ENCODE measurements around the gene TIMM23.
"Not testable (repeated sequence)": the region's sequence is repeated elsewhere in the genome, so short reads cannot be mapped to it uniquely, and the experiment has no call there.

The TIMM23 gene

GRCh38 chr10:45954367-45954766 lies 17.9 kb upstream of the TIMM23 start:
- H3K79me2 ChIP-seq (ENCODE audit: low read length); H4K20me1 ChIP-seq (ENCODE audit: insufficient read depth, low read length); H3K9me3 ChIP-seq (ENCODE audit: insufficient read depth, low read length); H3K4me3 ChIP-seq (ENCODE audit: low read length); H3K9ac ChIP-seq (ENCODE audit: low read length); H3K4me1 ChIP-seq (ENCODE audit: low read length); H3K27ac ChIP-seq (ENCODE audit: low read length); H3K4me2 ChIP-seq (ENCODE audit: low read length); H3K36me3 ChIP-seq (replicated peaks; ENCODE audit: low read depth, low read length); H2AFZ ChIP-seq (ENCODE audit: low read depth, low read length); H3K27me3 ChIP-seq (ENCODE audit: low read depth, low read length): not testable (repeated sequence)

GRCh38 chr10:45956634-45957033 lies 15.7 kb upstream of the TIMM23 start:
- not testable (repeated sequence) for H3K4me2 ChIP-seq (ENCODE audit: low read length); H4K20me1 ChIP-seq (ENCODE audit: insufficient read depth, low read length); H3K36me3 ChIP-seq (replicated peaks; ENCODE audit: low read depth, low read length); H2AFZ ChIP-seq (ENCODE audit: low read depth, low read length); H3K4me3 ChIP-seq (ENCODE audit: low read length); H3K4me1 ChIP-seq (ENCODE audit: low read length); H3K9ac ChIP-seq (ENCODE audit: low read length); H3K9me3 ChIP-seq (ENCODE audit: insufficient read depth, low read length); H3K79me2 ChIP-seq (ENCODE audit: low read length); H3K27me3 ChIP-seq (ENCODE audit: low read depth, low read length); H3K27ac ChIP-seq (ENCODE audit: low read length)

GRCh38 chr10:45957928-45958327 lies 14.4 kb upstream of the TIMM23 start:
- not testable (repeated sequence) for H3K27me3 ChIP-seq (ENCODE audit: low read depth, low read length); H3K4me2 ChIP-seq (ENCODE audit: low read length); H2AFZ ChIP-seq (ENCODE audit: low read depth, low read length); H3K4me1 ChIP-seq (ENCODE audit: low read length); H3K9ac ChIP-seq (ENCODE audit: low read length); H3K79me2 ChIP-seq (ENCODE audit: low read length); H4K20me1 ChIP-seq (ENCODE audit: insufficient read depth, low read length); H3K36me3 ChIP-seq (replicated peaks; ENCODE audit: low read depth, low read length); H3K9me3 ChIP-seq (ENCODE audit: insufficient read depth, low read length); H3K4me3 ChIP-seq (ENCODE audit: low read length); H3K27ac ChIP-seq (ENCODE audit: low read length)

- H2AFZ ChIP-seq (ENCODE audit: low read depth, low read length); H3K4me3 ChIP-seq (ENCODE audit: low read length); H3K9ac ChIP-seq (ENCODE audit: low read length); H3K27me3 ChIP-seq (ENCODE audit: low read depth, low read length); H3K79me2 ChIP-seq (ENCODE audit: low read length); H3K4me2 ChIP-seq (ENCODE audit: low read length); H3K36me3 ChIP-seq (replicated peaks; ENCODE audit: low read depth, low read length); H3K4me1 ChIP-seq (ENCODE audit: low read length); H3K9me3 ChIP-seq (ENCODE audit: insufficient read depth, low read length); H3K27ac ChIP-seq (ENCODE audit: low read length); H4K20me1 ChIP-seq (ENCODE audit: insufficient read depth, low read length): not testable (repeated sequence)
These were observed 9.4 kb upstream of the TIMM23 start for GRCh38 chr10:45962686-45963452.

- H3K27me3 ChIP-seq (ENCODE audit: low read depth, low read length); H2AFZ ChIP-seq (ENCODE audit: low read depth, low read length); H4K20me1 ChIP-seq (ENCODE audit: insufficient read depth, low read length); H3K36me3 ChIP-seq (replicated peaks; ENCODE audit: low read depth, low read length); H3K27ac ChIP-seq (ENCODE audit: low read length); H3K4me1 ChIP-seq (ENCODE audit: low read length); H3K9me3 ChIP-seq (ENCODE audit: insufficient read depth, low read length): not testable (repeated sequence)
- peak overlapping the region; percentile 84 for H3K4me3 ChIP-seq (ENCODE audit: low read length)
- H3K4me2 ChIP-seq (ENCODE audit: low read length) = peak overlapping the region; percentile 58
- peaks cover 70% of the 10 kb centered on the region for H3K79me2 ChIP-seq (ENCODE audit: low read length)
- H3K9ac ChIP-seq (ENCODE audit: low read length) = peak overlapping the region; percentile 48; the same call in 1 of the 2 replicates
These were observed 1.3 kb upstream of the TIMM23 start for GRCh38 chr10:45971019-45971418.

- Histone ChIP-seq H3K4me2 (ENCODE audit: low read length) (peak overlapping the region; percentile 58), H3K9ac (ENCODE audit: low read length) (peak overlapping the region; percentile 48), H3K4me3 (ENCODE audit: low read length) (peak overlapping the region; percentile 84), H3K79me2 (ENCODE audit: low read length) (peaks cover 67% of the 10 kb centered on the region)
- not testable (repeated sequence) for H3K27ac ChIP-seq (ENCODE audit: low read length); H4K20me1 ChIP-seq (ENCODE audit: insufficient read depth, low read length); H3K4me1 ChIP-seq (ENCODE audit: low read length); H2AFZ ChIP-seq (ENCODE audit: low read depth, low read length); H3K27me3 ChIP-seq (ENCODE audit: low read depth, low read length); H3K9me3 ChIP-seq (ENCODE audit: insufficient read depth, low read length); H3K36me3 ChIP-seq (replicated peaks; ENCODE audit: low read depth, low read length)
These were observed 565 bp upstream of the TIMM23 start for GRCh38 chr10:45971742-45972105.

- Histone ChIP-seq H3K4me2 (ENCODE audit: low read length) (peak overlapping the region; percentile 66), H3K9ac (ENCODE audit: low read length) (peak overlapping the region; percentile 74), H3K79me2 (ENCODE audit: low read length) (peaks cover 65% of the 10 kb centered on the region), H3K4me3 (ENCODE audit: low read length) (peak overlapping the region; percentile 84), H3K27ac (ENCODE audit: low read length) (peak overlapping the region; percentile 28; the same call in 1 of the 2 replicates)
- H4K20me1 ChIP-seq (ENCODE audit: insufficient read depth, low read length); H3K9me3 ChIP-seq (ENCODE audit: insufficient read depth, low read length); H2AFZ ChIP-seq (ENCODE audit: low read depth, low read length); H3K36me3 ChIP-seq (replicated peaks; ENCODE audit: low read depth, low read length); H3K4me1 ChIP-seq (ENCODE audit: low read length); H3K27me3 ChIP-seq (ENCODE audit: low read depth, low read length): not testable (repeated sequence)
These were observed 502 bp downstream of the TIMM23 start for GRCh38 chr10:45972813-45973169.

GRCh38 chr10:45974041-45974440 lies 1.8 kb downstream of the TIMM23 start:
- H3K4me2 ChIP-seq (ENCODE audit: low read length); H3K9me3 ChIP-seq (ENCODE audit: insufficient read depth, low read length); H3K27me3 ChIP-seq (ENCODE audit: low read depth, low read length); H3K36me3 ChIP-seq (replicated peaks; ENCODE audit: low read depth, low read length); H3K4me1 ChIP-seq (ENCODE audit: low read length); H3K27ac ChIP-seq (ENCODE audit: low read length); H3K4me3 ChIP-seq (ENCODE audit: low read length); H3K9ac ChIP-seq (ENCODE audit: low read length); H2AFZ ChIP-seq (ENCODE audit: low read depth, low read length); H4K20me1 ChIP-seq (ENCODE audit: insufficient read depth, low read length): not testable (repeated sequence)
- H3K79me2 ChIP-seq (ENCODE audit: low read length) = peaks cover 62% of the 10 kb centered on the region

- H3K27ac ChIP-seq (ENCODE audit: low read length); H2AFZ ChIP-seq (ENCODE audit: low read depth, low read length); H4K20me1 ChIP-seq (ENCODE audit: insufficient read depth, low read length); H3K4me2 ChIP-seq (ENCODE audit: low read length); H3K9ac ChIP-seq (ENCODE audit: low read length); H3K36me3 ChIP-seq (replicated peaks; ENCODE audit: low read depth, low read length); H3K27me3 ChIP-seq (ENCODE audit: low read depth, low read length); H3K4me3 ChIP-seq (ENCODE audit: low read length); H3K4me1 ChIP-seq (ENCODE audit: low read length); H3K9me3 ChIP-seq (ENCODE audit: insufficient read depth, low read length): not testable (repeated sequence)
- peaks cover 29% of the 10 kb centered on the region for H3K79me2 ChIP-seq (ENCODE audit: low read length)
These were observed 6.3 kb downstream of the TIMM23 start for GRCh38 chr10:45978554-45978953.

- not testable (repeated sequence) for H4K20me1 ChIP-seq (ENCODE audit: insufficient read depth, low read length); H3K36me3 ChIP-seq (replicated peaks; ENCODE audit: low read depth, low read length); H3K4me2 ChIP-seq (ENCODE audit: low read length); H3K27me3 ChIP-seq (ENCODE audit: low read depth, low read length); H2AFZ ChIP-seq (ENCODE audit: low read depth, low read length); H3K4me3 ChIP-seq (ENCODE audit: low read length); H3K4me1 ChIP-seq (ENCODE audit: low read length); H3K9me3 ChIP-seq (ENCODE audit: insufficient read depth, low read length); H3K27ac ChIP-seq (ENCODE audit: low read length); H3K9ac ChIP-seq (ENCODE audit: low read length)
- H3K79me2 ChIP-seq (ENCODE audit: low read length) = peaks cover 12% of the 10 kb centered on the region; the same call in 1 of the 2 replicates
These were observed 9.1 kb downstream of the TIMM23 start for GRCh38 chr10:45981367-45981766.

Data from OCI-LY3 (cell line).